IPS-NIHi7 (cell line): ENCODE measurements around the gene EPS8L1.
"Not testable (repeated sequence)": the region's sequence is repeated elsewhere in the genome, so short reads cannot be mapped to it uniquely, and the experiment has no call there.

Source experiments
- DNase-seq: peaks from one replicate; pipeline ENCODE4 v3.0.0; 2012; ENCODE audit warnings: mixed read lengths; ENCODE audit errors: extremely low spot score

The EPS8L1 gene

GRCh38 chr19:55075371-55075998, at the start of gene EPS8L1:
Gene EPS8L1, plus strand, starts transcription at chr19:55075869. Its CDS starts 576 bp downstream, at chr19:55076445.
- DNase-seq, result peak; percentile 78

GRCh38 chr19:55027140-55027471, 48.6 kb upstream of the EPS8L1 start:
- not testable (repeated sequence) for DNase-seq

- DNase-seq, result no peak
Measured at GRCh38 chr19:55027472-55028337, 48.0 kb upstream of the EPS8L1 start.

GRCh38 chr19:55028757-55029156, 46.9 kb upstream of the EPS8L1 start:
- no peak for DNase-seq

- no peak for DNase-seq
Measured at GRCh38 chr19:55031178-55031577, 44.5 kb upstream of the EPS8L1 start.

GRCh38 chr19:55032170-55032800, 43.4 kb upstream of the EPS8L1 start:
- no peak for DNase-seq

- not testable (repeated sequence) for DNase-seq
Measured at GRCh38 chr19:55032976-55033643, 42.6 kb upstream of the EPS8L1 start.

- no peak for DNase-seq
Measured at GRCh38 chr19:55034751-55035150, 40.9 kb upstream of the EPS8L1 start.

- DNase-seq, result no peak
Measured at GRCh38 chr19:55036058-55036457, 39.6 kb upstream of the EPS8L1 start.

- not testable (repeated sequence) for DNase-seq
Measured at GRCh38 chr19:55037603-55038002, 38.1 kb upstream of the EPS8L1 start.

- not testable (repeated sequence) for DNase-seq
Measured at GRCh38 chr19:55040654-55041053, 35.0 kb upstream of the EPS8L1 start.

- DNase-seq, result no peak
Measured at GRCh38 chr19:55041244-55041626, 34.4 kb upstream of the EPS8L1 start.

GRCh38 chr19:55041627-55042343, 33.9 kb upstream of the EPS8L1 start:
- no peak for DNase-seq

GRCh38 chr19:55042344-55042678, 33.4 kb upstream of the EPS8L1 start:
- DNase-seq, result no peak

- DNase-seq, result no peak
Measured at GRCh38 chr19:55042688-55043087, 33.0 kb upstream of the EPS8L1 start.

- DNase-seq, result no peak
Measured at GRCh38 chr19:55044286-55044685, 31.4 kb upstream of the EPS8L1 start.

- no peak for DNase-seq
Measured at GRCh38 chr19:55044771-55045716, 30.6 kb upstream of the EPS8L1 start.

GRCh38 chr19:55046975-55047622, 28.6 kb upstream of the EPS8L1 start:
- no peak for DNase-seq

GRCh38 chr19:55047951-55048350, 27.7 kb upstream of the EPS8L1 start:
- no peak for DNase-seq

GRCh38 chr19:55048446-55048845, 27.2 kb upstream of the EPS8L1 start:
- DNase-seq, result no peak
